Calu3 (cell line): ENCODE data around the gene MYL11. TPM values are rescaled to one million over a fixed set of nuclear protein-coding genes. Genes with fewer than 3 reads are reported as not detected.
A peak's percentile ranks its signal among the peaks of the same experiment; 100 is the strongest.
"Not testable (repeated sequence)": the region's sequence is repeated elsewhere in the genome, so short reads cannot be mapped to it uniquely, and the experiment has no call there.

ENCODE experiments used
- BruUV-seq: library from RNA; stranded (reverse); fragments of 400-500 nt; replicated peaks from 2 replicates; lab custom pipeline; 2021; lab: Mats Ljungman, UMichigan
- CTCF ChIA-PET: fragments of 300-600 bp; sonication (Branson Sonifier 250); formaldehyde crosslinking; loops from one replicate; lab custom pipeline; 2022; ENCODE audit warnings: antibody characterized with exemption; lab: Charles Lee
- DNase-seq: peaks from one replicate; pipeline ENCODE4 v3.0.0; 2022
- H3K27ac Mint-ChIP-seq: one replicate; pipeline ENCODE4 v1.8.0; 2022; ENCODE audit warnings: mixed read lengths; ENCODE audit not compliant: unreplicated experiment
- H3K27me3 Mint-ChIP-seq: one replicate; pipeline ENCODE4 v1.8.0; 2022; ENCODE audit warnings: mixed read lengths; ENCODE audit not compliant: unreplicated experiment
- H3K36me3 Mint-ChIP-seq: one replicate; pipeline ENCODE4 v1.8.0; 2022; ENCODE audit warnings: mild to moderate bottlenecking, moderate library complexity, mixed read lengths; ENCODE audit not compliant: insufficient read depth, unreplicated experiment
- H3K4me1 Mint-ChIP-seq: one replicate; pipeline ENCODE4 v1.8.0; 2022; ENCODE audit warnings: mild to moderate bottlenecking, low read depth, mixed read lengths; ENCODE audit not compliant: unreplicated experiment
- H3K4me3 Mint-ChIP-seq: one replicate; pipeline ENCODE4 v1.8.0; 2022; ENCODE audit warnings: mild to moderate bottlenecking, low read depth, moderate library complexity, mixed read lengths; ENCODE audit not compliant: unreplicated experiment
- H3K9me3 Mint-ChIP-seq: one replicate; pipeline ENCODE4 v1.8.0; 2022; ENCODE audit warnings: low read depth, mixed read lengths; ENCODE audit not compliant: unreplicated experiment
- intact Hi-C: fragments of 100-400 bp; cut with micrococcal nuclease; formaldehyde crosslinking; loops from one replicate; pipeline ENCODE4 v1.10.0; 2022; ENCODE audit not compliant: unreplicated experiment
- total RNA-seq: library from RNA; stranded (reverse); gene quantifications from 2 replicates; pipeline ENCODE4 v1.2.3, GENCODE V29; 2022
- TF ChIP-seq, protein P1 (sequence below): fragments of 200-600 bp; IDR thresholded peaks from one replicate; pipeline ENCODE4 v1.8.0; 2022; ENCODE audit warnings: antibody characterized with exemption; ENCODE audit not compliant: unreplicated experiment

MYL11 gene
- total RNA-seq, 1 experiment from 2014 or later = not detected

DNA sequence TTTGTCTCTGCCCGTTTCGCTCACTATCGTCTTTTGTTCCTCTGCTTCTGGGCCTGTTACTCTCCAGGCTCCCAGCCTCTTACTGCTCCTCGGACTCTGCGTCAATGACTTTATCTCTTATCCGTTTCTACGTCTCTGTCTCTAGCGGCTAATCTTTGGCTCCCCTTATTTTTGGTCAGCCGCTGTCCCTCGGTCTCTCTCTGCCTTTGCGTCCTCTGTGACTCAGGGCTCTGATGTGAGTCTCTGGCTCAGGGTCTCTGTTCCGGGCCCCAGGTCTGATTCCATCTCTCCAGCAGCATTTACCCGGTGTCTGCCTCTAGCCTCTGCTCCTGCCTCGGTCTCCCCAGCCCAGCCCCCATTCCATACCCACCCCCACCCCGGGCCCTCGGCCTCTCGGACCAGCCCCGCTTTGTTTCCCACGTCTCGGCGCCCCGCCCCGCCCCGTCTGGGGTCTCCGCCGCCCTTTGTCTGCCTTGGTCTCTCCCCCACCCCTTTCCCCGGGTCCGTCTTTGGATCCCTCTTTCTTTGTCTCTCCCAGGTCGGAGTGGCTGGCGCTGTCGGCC is 20.1 kb downstream of the MYL11 start:
- DNase-seq = no peak
- H3K4me3 Mint-ChIP-seq = peak overlapping the region; percentile 79
- peaks cover 31% of the 10 kb centered on the region for H3K4me1 Mint-ChIP-seq
- no TSS peak for BruUV-seq
- H3K27ac Mint-ChIP-seq = peak overlapping the region; percentile 51
- H3K27me3 Mint-ChIP-seq = no peaks in the 10 kb centered on the region
- no peaks in the 10 kb centered on the region for H3K9me3 Mint-ChIP-seq
- TF ChIP-seq, protein P1, sequence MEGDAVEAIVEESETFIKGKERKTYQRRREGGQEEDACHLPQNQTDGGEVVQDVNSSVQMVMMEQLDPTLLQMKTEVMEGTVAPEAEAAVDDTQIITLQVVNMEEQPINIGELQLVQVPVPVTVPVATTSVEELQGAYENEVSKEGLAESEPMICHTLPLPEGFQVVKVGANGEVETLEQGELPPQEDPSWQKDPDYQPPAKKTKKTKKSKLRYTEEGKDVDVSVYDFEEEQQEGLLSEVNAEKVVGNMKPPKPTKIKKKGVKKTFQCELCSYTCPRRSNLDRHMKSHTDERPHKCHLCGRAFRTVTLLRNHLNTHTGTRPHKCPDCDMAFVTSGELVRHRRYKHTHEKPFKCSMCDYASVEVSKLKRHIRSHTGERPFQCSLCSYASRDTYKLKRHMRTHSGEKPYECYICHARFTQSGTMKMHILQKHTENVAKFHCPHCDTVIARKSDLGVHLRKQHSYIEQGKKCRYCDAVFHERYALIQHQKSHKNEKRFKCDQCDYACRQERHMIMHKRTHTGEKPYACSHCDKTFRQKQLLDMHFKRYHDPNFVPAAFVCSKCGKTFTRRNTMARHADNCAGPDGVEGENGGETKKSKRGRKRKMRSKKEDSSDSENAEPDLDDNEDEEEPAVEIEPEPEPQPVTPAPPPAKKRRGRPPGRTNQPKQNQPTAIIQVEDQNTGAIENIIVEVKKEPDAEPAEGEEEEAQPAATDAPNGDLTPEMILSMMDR = no peak
- intact Hi-C loops = no loop called here
- CTCF ChIA-PET = interaction anchor here (0.6 to 1.9 kb wide), 12 partner anchors 12 to 1532 kb away, joined by 3 to 24 read pairs (median 4); partner anchors contain the start of genes DCTPP1, FBRS, PRR14 and SEPTIN1
- H3K36me3 Mint-ChIP-seq = peaks cover 38% of the 10 kb centered on the region

DNA sequence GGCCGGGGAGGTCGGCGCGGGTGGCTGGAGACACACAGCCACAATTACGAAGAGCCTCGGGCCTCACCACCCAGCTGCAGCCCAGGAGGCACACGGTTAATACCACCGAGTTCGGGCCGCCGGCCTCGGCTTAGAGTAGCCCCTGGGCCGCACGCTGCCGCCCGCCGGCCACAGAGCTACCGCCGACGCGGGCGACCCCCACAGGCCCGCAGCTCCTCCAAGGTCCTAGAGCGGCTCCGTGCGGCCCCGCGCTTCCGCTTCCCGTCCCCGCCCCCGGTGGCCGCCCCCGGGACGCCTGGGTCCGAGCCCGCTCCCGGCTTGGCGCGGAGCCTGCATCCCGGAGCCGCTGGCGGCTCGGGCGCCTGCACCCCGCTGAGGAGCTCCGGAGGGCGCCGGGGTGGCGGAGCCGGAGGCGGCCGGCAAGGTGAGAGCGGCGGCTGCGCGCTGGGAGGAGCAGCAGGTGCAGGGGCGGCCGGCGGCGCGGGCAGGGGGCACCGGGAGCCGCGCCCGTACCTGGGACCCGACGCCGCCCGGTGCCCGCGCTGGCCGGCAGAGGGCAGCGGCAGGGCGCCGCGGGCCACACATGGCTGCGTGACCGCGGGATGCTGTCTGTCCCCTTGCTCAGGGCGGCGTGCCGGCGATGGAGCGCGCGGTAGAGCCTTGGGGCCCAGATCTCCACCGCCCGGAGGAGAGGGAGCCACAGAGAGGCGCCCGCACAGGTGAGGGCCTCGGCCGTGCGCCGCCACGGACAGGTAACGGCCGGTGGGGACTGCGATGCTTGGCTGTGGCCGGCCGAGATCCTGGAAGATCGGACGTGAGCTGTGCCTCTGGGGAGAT is 20.8 kb downstream of the MYL11 start, which contains the start of gene ZNF48:
ZNF48 (plus strand) TSS at position 266 of the 837 bp plus-strand sequence; CDS start at position 641, 375 bp downstream.
- DNase-seq = peak; percentile 93
- TF ChIP-seq, protein P1 = peak; percentile 70
- Mint-ChIP-seq H3K9me3 (no peaks in the 10 kb centered on the region), H3K4me3 (peak within 1 kb of the TSS; percentile 79), H3K27ac (peak within 1 kb of the TSS; percentile 78), H3K27me3 (no peaks in the 10 kb centered on the region), H3K4me1 (peaks cover 31% of the 10 kb centered on the region), H3K36me3 (peaks cover 45% of the 10 kb centered on the region)
- intact Hi-C loops = no loop called here
- BruUV-seq = no TSS peak
- CTCF ChIA-PET = interaction anchor here (0.6 to 1.9 kb wide), 16 partner anchors 12 to 302 kb away, joined by 3 to 24 read pairs (median 4); partner anchors contain the start of genes DCTPP1, FBRS, PRR14 and SEPTIN1

DNA sequence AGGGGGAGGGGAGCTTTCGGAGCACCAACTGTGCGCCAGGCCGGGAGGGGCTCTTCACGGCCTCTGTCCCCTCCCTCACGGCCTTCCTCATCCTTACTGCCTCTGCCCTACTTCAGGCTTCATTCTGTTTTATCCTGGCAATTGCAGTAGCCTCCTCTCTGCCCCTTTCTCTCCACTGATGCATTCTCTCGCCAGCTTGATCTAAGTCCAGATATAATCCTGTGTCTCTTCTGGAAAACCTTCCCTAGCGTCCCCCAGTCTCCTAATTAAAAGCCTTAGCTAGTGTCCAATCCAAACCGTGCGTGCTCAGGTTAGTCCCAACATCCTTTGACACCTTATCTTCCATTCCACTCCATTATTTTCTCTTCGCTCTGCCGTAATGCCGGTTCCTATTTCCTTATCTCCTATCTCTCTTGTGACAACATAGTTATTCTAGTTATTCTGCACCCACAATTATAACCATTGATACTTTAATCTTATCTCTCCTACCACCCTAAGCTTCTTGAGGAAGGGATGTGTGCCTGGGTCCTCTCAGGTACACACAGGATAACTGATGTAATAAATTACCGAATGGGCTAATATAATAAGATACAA is 21.5 kb downstream of the MYL11 start:
- BruUV-seq = TSS peak; percentile 67
- no peaks in the 10 kb centered on the region for H3K9me3 Mint-ChIP-seq
- TF ChIP-seq, protein P1 = no peak
- H3K4me3 Mint-ChIP-seq = peak overlapping the region; percentile 79
- CTCF ChIA-PET = interaction anchor here (0.6 to 1.9 kb wide), 11 partner anchors 12 to 301 kb away, joined by 3 to 24 read pairs (median 4); partner anchors contain the start of genes DCTPP1, FBRS, SEPTIN1 and TBC1D10B
- peaks cover 31% of the 10 kb centered on the region for H3K4me1 Mint-ChIP-seq
- H3K27ac Mint-ChIP-seq = peak overlapping the region; percentile 78
- no peaks in the 10 kb centered on the region for H3K27me3 Mint-ChIP-seq
- DNase-seq = no peak
- peaks cover 52% of the 10 kb centered on the region for H3K36me3 Mint-ChIP-seq
- intact Hi-C loops = no loop called here

DNA sequence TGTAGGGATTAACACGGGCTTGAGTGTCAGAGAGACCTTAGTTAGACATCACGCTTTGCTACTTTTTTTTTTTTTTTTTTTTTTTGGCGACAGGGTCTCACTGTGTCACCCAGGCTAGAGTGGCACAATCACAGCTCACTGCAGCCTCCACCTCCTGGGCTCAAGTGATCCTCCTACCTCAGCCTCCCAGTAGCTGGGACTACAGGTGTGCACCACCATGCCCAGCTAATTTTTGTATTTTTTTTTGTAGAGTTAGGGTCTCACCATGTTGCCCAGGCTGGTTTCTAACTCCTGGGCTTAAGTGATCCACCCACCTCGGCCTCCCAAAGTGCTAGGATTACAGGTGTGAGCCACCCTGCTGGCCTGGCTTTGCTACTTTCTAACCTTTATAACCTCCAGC is 22.0 kb downstream of the MYL11 start:
- intact Hi-C loops, BruUV-seq: not testable (repeated sequence)

More for the DNA sequence above, 22.0 kb downstream of the MYL11 start:
- H3K36me3 Mint-ChIP-seq = peaks cover 58% of the 10 kb centered on the region
- H3K4me3 Mint-ChIP-seq = peak overlapping the region; percentile 79
- H3K27me3 Mint-ChIP-seq, DNase-seq, H3K9me3 Mint-ChIP-seq: not testable (repeated sequence)
- CTCF ChIA-PET = interaction anchor here (0.9 to 1.9 kb wide), 4 partner anchors 11 to 160 kb away, joined by 3 to 14 read pairs (median 12); partner anchors contain the start of genes DCTPP1 and ZNF771
- H3K4me1 Mint-ChIP-seq = peaks cover 36% of the 10 kb centered on the region
- peak overlapping the region; percentile 78 for H3K27ac Mint-ChIP-seq
